Measurements from ENCODE around the gene LHFPL3. TPM values are rescaled to one million over a fixed set of nuclear protein-coding genes. Genes with fewer than 3 reads are reported as not detected.

LHFPL3 gene
- polyA plus RNA-seq, 1 of the 3 experiments (the other 2 are of a cell fraction), result not detected

DNA sequence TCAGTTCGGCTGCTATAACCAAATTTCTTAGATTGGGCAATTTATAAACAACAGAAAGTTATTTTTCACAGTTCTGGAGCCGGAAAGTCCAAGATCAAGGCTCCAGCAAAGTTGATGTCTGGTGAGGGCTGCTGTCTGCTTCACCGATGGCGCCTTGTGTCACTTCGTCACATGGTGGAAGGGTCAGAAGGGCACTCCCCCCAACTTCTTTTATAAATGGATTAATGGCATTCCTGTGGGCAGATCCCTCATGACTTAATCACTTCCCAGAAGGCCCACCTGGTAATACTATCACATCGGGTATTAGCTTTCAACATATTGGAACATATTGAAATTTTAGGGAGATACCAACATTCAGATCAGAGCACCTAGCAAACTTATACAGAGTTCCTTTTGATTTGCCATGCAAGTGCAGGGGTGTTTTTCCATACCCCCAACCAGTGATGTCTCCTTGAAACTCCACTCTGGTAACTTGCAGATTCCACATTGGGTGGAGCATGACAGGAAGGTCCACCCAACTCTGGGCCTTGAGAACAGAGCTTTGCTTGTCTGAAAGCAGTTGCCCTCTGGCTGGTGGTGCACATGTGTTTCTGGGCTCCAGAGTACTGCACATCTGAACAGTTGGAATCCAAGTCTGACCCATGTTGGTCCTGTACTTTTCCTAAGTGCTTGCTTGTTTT, 600.5 kb downstream of the LHFPL3 start:
- Histone ChIP-seq H3K79me2 (ENCODE audit: insufficient read depth) (no peaks in the 10 kb centered on the region), H3K4me3 (ENCODE audit: low read depth in 2 of 2, low read length in 1 of 2) (no peak overlapping the region), H3K9ac (no peak overlapping the region), H3F3A (replicated peaks; ENCODE audit: insufficient read depth) (no peaks in the 10 kb centered on the region), H3K36me3 (replicated peaks in 1 of 2; ENCODE audit: control insufficient read depth in 1 of 2, insufficient read depth in 2 of 2, low read length in 1 of 2) (no peaks in the 10 kb centered on the region), H3K27ac (ENCODE audit: low read depth in 2 of 2, low read length in 1 of 2) (no peak overlapping the region), H4K20me1 (ENCODE audit: insufficient read depth) (no peaks in the 10 kb centered on the region), H3K27me3 (ENCODE audit: insufficient read depth) (no peaks in the 10 kb centered on the region), H3K9me2 (no peaks in the 10 kb centered on the region), H2AFZ (ENCODE audit: low read depth) (no peak overlapping the region), H3K4me1 (ENCODE audit: control insufficient read depth in 1 of 2, insufficient read depth in 2 of 2, low read depth in 1 of 2, low read length in 1 of 2) (peaks cover 0 to 7% of the 10 kb centered on the region in 2 experiments; a peak in 1 of 4 replicates), H3K4me2 (no peak overlapping the region), H3K9me3 (no peaks in the 10 kb centered on the region)
- no peak for DNase-seq
- TF ChIP-seq GABPA (IDR thresholded peaks at IDR 0.05; ENCODE audit: low read depth) (no peak), RAD21 (IDR thresholded peaks at IDR 0.05; ENCODE audit: low read length) (no peak), RFX5 (IDR thresholded peaks at IDR 0.05; ENCODE audit: low read length) (no peak), ELF1 (IDR thresholded peaks at IDR 0.05) (no peak), YY1 (IDR thresholded peaks at IDR 0.05; ENCODE audit: low read depth) (no peak), FOSL2 (IDR thresholded peaks at IDR 0.05; ENCODE audit: borderline replicate concordance, low read depth) (no peak), NFIC (IDR thresholded peaks at IDR 0.05; ENCODE audit: borderline replicate concordance) (no peak), TEAD4 (IDR thresholded peaks at IDR 0.05; ENCODE audit: borderline replicate concordance, insufficient read depth) (no peak)
- TF ChIP-seq, protein P1, sequence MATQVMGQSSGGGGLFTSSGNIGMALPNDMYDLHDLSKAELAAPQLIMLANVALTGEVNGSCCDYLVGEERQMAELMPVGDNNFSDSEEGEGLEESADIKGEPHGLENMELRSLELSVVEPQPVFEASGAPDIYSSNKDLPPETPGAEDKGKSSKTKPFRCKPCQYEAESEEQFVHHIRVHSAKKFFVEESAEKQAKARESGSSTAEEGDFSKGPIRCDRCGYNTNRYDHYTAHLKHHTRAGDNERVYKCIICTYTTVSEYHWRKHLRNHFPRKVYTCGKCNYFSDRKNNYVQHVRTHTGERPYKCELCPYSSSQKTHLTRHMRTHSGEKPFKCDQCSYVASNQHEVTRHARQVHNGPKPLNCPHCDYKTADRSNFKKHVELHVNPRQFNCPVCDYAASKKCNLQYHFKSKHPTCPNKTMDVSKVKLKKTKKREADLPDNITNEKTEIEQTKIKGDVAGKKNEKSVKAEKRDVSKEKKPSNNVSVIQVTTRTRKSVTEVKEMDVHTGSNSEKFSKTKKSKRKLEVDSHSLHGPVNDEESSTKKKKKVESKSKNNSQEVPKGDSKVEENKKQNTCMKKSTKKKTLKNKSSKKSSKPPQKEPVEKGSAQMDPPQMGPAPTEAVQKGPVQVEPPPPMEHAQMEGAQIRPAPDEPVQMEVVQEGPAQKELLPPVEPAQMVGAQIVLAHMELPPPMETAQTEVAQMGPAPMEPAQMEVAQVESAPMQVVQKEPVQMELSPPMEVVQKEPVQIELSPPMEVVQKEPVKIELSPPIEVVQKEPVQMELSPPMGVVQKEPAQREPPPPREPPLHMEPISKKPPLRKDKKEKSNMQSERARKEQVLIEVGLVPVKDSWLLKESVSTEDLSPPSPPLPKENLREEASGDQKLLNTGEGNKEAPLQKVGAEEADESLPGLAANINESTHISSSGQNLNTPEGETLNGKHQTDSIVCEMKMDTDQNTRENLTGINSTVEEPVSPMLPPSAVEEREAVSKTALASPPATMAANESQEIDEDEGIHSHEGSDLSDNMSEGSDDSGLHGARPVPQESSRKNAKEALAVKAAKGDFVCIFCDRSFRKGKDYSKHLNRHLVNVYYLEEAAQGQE (IDR thresholded peaks at IDR 0.05; ENCODE audit: low read depth, low read length), result no peak
- TF ChIP-seq, protein P2, sequence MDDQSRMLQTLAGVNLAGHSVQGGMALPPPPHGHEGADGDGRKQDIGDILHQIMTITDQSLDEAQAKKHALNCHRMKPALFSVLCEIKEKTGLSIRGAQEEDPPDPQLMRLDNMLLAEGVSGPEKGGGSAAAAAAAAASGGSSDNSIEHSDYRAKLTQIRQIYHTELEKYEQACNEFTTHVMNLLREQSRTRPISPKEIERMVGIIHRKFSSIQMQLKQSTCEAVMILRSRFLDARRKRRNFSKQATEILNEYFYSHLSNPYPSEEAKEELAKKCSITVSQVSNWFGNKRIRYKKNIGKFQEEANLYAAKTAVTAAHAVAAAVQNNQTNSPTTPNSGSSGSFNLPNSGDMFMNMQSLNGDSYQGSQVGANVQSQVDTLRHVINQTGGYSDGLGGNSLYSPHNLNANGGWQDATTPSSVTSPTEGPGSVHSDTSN (IDR thresholded peaks at IDR 0.05), result no peak
- TF ChIP-seq, protein P3, sequence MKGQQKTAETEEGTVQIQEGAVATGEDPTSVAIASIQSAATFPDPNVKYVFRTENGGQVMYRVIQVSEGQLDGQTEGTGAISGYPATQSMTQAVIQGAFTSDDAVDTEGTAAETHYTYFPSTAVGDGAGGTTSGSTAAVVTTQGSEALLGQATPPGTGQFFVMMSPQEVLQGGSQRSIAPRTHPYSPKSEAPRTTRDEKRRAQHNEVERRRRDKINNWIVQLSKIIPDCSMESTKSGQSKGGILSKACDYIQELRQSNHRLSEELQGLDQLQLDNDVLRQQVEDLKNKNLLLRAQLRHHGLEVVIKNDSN (IDR thresholded peaks at IDR 0.05; ENCODE audit: borderline replicate concordance, low read depth), result no peak
- ChIA-PET CTCF (interaction anchor here (1.1 to 4.2 kb wide), 7 partner anchors 10 to 697 kb away, joined by 3 to 50 read pairs (median 4); no protein-coding TSS in a partner anchor), POLR2A (no interaction called here)
- 90% methylated on average over 6 of the region's 6 CpGs for WGBS (ENCODE audit: low lambda C conversion rate)

DNA sequence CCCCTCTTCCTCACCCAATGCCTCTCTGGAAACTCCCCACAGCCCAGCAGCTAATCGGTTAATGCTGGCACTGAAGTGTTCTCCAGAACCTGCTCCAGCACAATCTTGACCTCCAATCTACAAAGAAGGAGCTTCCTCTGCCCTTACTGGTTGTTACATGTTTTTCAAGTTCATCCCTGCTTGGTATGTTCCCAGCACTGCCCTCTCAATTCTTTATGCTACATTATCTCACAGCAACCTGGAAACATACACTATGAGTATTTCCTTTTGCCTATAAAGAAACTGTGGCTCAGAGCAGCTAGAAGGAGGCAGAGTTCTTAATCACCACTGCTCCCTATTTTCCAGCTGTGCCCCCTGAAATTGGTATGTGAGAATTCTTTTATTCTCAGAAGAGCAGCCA, 601.5 kb downstream of the LHFPL3 start:
- WGBS (ENCODE audit: low lambda C conversion rate), result 96% methylated on average over 1 of the region's 1 CpG
- Histone ChIP-seq H3K9me3 (no peaks in the 10 kb centered on the region), H3K4me1 (ENCODE audit: control insufficient read depth in 1 of 2, insufficient read depth in 2 of 2, low read depth in 1 of 2, low read length in 1 of 2) (peaks cover 0 to 7% of the 10 kb centered on the region in 2 experiments; a peak in 1 of 4 replicates), H4K20me1 (ENCODE audit: insufficient read depth) (no peaks in the 10 kb centered on the region), H3K9me2 (no peaks in the 10 kb centered on the region), H3F3A (replicated peaks; ENCODE audit: insufficient read depth) (no peaks in the 10 kb centered on the region), H3K4me2 (no peak overlapping the region), H3K27ac (ENCODE audit: low read depth in 2 of 2, low read length in 1 of 2) (peak overlapping the region in 1 of 2 experiments; percentile 2; a peak in 1 of 4 replicates), H3K27me3 (ENCODE audit: insufficient read depth) (no peaks in the 10 kb centered on the region), H3K36me3 (replicated peaks in 1 of 2; ENCODE audit: control insufficient read depth in 1 of 2, insufficient read depth in 2 of 2, low read length in 1 of 2) (no peaks in the 10 kb centered on the region), H3K4me3 (ENCODE audit: low read depth in 2 of 2, low read length in 1 of 2) (no peak overlapping the region), H2AFZ (ENCODE audit: low read depth) (no peak overlapping the region), H3K9ac (no peak overlapping the region), H3K79me2 (ENCODE audit: insufficient read depth) (no peaks in the 10 kb centered on the region)
- POLR2A ChIA-PET, result no interaction called here
- no peak for DNase-seq
- CTCF ChIA-PET, result interaction anchor here (1.1 to 4.2 kb wide), 5 partner anchors 11 to 698 kb away, joined by 4 to 50 read pairs (median 6); no protein-coding TSS in a partner anchor
- TF ChIP-seq FOXM1 (IDR thresholded peaks at IDR 0.05; ENCODE audit: low read depth) (no peak), FOXJ3 (CRISPR knock-in tag; IDR thresholded peaks at IDR 0.05) (no peak), SIN3A (IDR thresholded peaks at IDR 0.05; ENCODE audit: borderline replicate concordance, low read depth, low read length) (no peak), EZH2phosphoT487 (IDR thresholded peaks at IDR 0.05; ENCODE audit: borderline replicate concordance, low read depth) (no peak), TCF12 (IDR thresholded peaks at IDR 0.05) (no peak), RXRA (IDR thresholded peaks at IDR 0.05; ENCODE audit: borderline replicate concordance, low read depth) (no peak), MXI1 (IDR thresholded peaks at IDR 0.05; ENCODE audit: low read depth, low read length) (no peak)
- TF ChIP-seq, protein P1 (IDR thresholded peaks at IDR 0.05; ENCODE audit: low read depth, low read length), result no peak

Data from SK-N-SH (cell line).